K562 (cell line): ENCODE results near the gene RNF2. TPM values are rescaled to one million over a fixed set of nuclear protein-coding genes. Genes with fewer than 3 reads are reported as not detected.

Experiments used
- ASH1L ChIP-seq: fragments of 450-650 bp; IDR thresholded peaks from 2 replicates; pipeline ENCODE4 v1.6.1; 2018; ENCODE audit warnings: borderline replicate concordance, mild to moderate bottlenecking, low read depth; ENCODE audit not compliant: partially characterized antibody
- PPARD ChIP-seq: fragments of 250-450 bp; sonication (Bioruptor Pico); IDR thresholded peaks from 2 replicates; pipeline ENCODE4 v1.8.0; 2022; ENCODE audit warnings: inconsistent platforms, mild to moderate bottlenecking, moderate library complexity
- RBBP5 ChIP-seq: fragments of 200-600 bp; sonication (generic); IDR thresholded peaks from 2 replicates; pipeline ENCODE4 v1.6.1; 2012; ENCODE audit warnings: borderline replicate concordance, mild to moderate bottlenecking, low read length, control low read depth, inconsistent platforms; ENCODE audit not compliant: insufficient read depth, poor library complexity, severe bottlenecking
- SRSF7 ChIP-seq: fragments of 200-400 bp; formaldehyde crosslinking; optimal IDR thresholded peaks from 2 replicates; pipeline ENCODE3; 2017; ENCODE audit warnings: mild to moderate bottlenecking, low read depth, low read length
- ZNF766 ChIP-seq: fragments of 200-800 bp; sonication (Bioruptor generic); conservative IDR thresholded peaks from 2 replicates; pipeline ENCODE4 v1.6.1; 2016; ENCODE audit warnings: missing genetic modification characterization, missing compliant biosample characterization
- polyA plus RNA-seq, 8 experiments: library from polyadenylated mRNA; depleted of rRNA in 4 of 8; stranded (reverse) in 5 of 8; unstranded in 3 of 8; fragments of >200 nt; fragmentation: Nextera tagmentation in 2 of 8; fragmentation: Illumina TruSeq in 1 of 8; extraction: Ambion mirVana in 2 of 8; extraction: Trizol in 1 of 8; gene quantifications; 2 replicates each; pipeline versions ENCODE4 v1.2.1 to v1.2.3, GENCODE V29; 2011 to 2014; ENCODE audit warnings: inconsistent platforms in 1 of 8, missing spikeins in 1 of 8
- total RNA-seq, 7 experiments: library from RNA; depleted of rRNA in 6 of 7; stranded (reverse); fragments of >200 nt in 6 of 7; fragmentation: Illumina TruSeq in 2 of 7; extraction: Trizol in 2 of 7; gene quantifications; 2 replicates each; pipeline versions ENCODE4 v1.2.1 to v1.2.3, GENCODE V29; 2011 to 2021; ENCODE audit warnings: low replicate concordance in 1 of 7
- TF ChIP-seq, protein P1 (sequence below): fragments of 250-450 bp; sonication (Bioruptor Pico); IDR thresholded peaks from 2 replicates; pipeline ENCODE4 v1.8.0; 2022; ENCODE audit warnings: inconsistent platforms
- TF ChIP-seq, protein P2 (sequence below): fragments of 450-650 bp; IDR thresholded peaks from 2 replicates; pipeline ENCODE4 v1.6.1; 2018; ENCODE audit not compliant: partially characterized antibody
- TF ChIP-seq, protein P3 (sequence below), 2 experiments: fragments of 450-650 bp; formaldehyde crosslinking in 1 of 2; IDR thresholded peaks; 2 replicates each; pipeline versions ENCODE4 v1.4.0 to v1.6.1; 2014 to 2020; ENCODE audit warnings: mild to moderate bottlenecking in 2 of 2, borderline replicate concordance in 1 of 2, low read depth in 1 of 2
- TF ChIP-seq, protein P4 (sequence below), 2 experiments: fragments of 450-650 bp; conservative IDR thresholded peaks; 2 replicates each; pipeline ENCODE4 v1.6.1; 2017; ENCODE audit warnings: mild to moderate bottlenecking in 2 of 2, moderate library complexity in 2 of 2

The RNF2 gene
- total and polyA plus RNA-seq, 9 of the 15 experiments (the other 6 are each of a cell fraction or from before 2014, with no cell fraction given): 7.1 to 66.5 (median 32.9) TPM

DNA sequence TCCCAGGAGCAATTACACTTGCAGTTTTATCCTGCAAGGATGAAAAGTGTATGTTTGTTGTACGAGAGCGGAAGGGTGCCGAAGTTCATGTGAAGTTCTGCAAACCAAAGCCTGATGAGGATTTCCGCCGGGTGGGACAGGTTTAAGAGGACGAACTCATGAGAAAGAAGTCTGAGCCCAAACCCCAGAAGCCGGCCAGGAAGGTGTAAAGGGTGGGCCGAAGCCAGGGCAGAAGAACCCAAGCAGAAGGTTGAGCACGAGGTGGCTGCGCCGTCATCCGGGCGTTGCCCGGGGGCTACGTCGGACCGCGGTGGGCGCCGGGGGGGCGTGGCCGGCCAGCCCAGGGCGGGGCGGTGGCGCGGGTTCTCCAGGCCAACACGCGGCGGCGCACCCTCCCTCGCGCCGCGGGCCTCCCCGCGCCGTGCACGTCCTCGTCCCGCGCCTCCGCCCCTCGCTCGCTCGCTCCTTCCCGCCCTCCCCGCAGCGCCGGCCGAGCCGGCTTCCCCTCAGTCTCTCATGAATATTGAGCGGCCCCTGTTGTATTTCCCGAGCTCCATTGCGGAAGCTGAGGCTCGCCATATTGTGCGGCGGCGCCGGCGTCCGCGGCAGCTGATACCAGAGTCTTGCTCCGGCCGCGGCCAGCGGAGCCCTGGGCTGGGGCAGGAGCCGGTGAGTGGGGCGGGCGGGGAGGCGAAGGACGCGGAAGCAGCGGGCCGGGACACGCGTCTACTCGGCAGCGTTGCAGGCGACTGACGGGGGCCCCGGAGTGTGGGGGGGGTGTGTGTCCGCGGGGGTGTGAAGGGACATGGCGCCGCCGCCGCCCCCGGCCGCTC is at the start of gene RNF2 (continued):
- TF ChIP-seq ZNF766 (peak; percentile 64; the same call in 1 of the 2 replicates), SRSF7 (peak; percentile 64), ASH1L (no peak), RBBP5 (peak; percentile 87), PPARD (CRISPR knock-in tag) (no peak)
- TF ChIP-seq, protein P1, sequence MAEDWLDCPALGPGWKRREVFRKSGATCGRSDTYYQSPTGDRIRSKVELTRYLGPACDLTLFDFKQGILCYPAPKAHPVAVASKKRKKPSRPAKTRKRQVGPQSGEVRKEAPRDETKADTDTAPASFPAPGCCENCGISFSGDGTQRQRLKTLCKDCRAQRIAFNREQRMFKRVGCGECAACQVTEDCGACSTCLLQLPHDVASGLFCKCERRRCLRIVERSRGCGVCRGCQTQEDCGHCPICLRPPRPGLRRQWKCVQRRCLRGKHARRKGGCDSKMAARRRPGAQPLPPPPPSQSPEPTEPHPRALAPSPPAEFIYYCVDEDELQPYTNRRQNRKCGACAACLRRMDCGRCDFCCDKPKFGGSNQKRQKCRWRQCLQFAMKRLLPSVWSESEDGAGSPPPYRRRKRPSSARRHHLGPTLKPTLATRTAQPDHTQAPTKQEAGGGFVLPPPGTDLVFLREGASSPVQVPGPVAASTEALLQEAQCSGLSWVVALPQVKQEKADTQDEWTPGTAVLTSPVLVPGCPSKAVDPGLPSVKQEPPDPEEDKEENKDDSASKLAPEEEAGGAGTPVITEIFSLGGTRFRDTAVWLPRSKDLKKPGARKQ (CRISPR knock-in tag): no peak
- TF ChIP-seq, protein P2, sequence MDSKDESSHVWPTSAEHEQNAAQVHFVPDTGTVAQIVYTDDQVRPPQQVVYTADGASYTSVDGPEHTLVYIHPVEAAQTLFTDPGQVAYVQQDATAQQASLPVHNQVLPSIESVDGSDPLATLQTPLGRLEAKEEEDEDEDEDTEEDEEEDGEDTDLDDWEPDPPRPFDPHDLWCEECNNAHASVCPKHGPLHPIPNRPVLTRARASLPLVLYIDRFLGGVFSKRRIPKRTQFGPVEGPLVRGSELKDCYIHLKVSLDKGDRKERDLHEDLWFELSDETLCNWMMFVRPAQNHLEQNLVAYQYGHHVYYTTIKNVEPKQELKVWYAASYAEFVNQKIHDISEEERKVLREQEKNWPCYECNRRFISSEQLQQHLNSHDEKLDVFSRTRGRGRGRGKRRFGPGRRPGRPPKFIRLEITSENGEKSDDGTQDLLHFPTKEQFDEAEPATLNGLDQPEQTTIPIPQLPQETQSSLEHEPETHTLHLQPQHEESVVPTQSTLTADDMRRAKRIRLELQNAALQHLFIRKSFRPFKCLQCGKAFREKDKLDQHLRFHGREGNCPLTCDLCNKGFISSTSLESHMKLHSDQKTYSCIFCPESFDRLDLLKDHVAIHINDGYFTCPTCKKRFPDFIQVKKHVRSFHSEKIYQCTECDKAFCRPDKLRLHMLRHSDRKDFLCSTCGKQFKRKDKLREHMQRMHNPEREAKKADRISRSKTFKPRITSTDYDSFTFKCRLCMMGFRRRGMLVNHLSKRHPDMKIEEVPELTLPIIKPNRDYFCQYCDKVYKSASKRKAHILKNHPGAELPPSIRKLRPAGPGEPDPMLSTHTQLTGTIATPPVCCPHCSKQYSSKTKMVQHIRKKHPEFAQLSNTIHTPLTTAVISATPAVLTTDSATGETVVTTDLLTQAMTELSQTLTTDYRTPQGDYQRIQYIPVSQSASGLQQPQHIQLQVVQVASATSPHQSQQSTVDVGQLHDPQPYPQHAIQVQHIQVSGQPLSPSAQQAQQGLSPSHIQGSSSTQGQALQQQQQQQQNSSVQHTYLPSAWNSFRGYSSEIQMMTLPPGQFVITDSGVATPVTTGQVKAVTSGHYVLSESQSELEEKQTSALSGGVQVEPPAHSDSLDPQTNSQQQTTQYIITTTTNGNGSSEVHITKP: no peak
- TF ChIP-seq, protein P3, sequence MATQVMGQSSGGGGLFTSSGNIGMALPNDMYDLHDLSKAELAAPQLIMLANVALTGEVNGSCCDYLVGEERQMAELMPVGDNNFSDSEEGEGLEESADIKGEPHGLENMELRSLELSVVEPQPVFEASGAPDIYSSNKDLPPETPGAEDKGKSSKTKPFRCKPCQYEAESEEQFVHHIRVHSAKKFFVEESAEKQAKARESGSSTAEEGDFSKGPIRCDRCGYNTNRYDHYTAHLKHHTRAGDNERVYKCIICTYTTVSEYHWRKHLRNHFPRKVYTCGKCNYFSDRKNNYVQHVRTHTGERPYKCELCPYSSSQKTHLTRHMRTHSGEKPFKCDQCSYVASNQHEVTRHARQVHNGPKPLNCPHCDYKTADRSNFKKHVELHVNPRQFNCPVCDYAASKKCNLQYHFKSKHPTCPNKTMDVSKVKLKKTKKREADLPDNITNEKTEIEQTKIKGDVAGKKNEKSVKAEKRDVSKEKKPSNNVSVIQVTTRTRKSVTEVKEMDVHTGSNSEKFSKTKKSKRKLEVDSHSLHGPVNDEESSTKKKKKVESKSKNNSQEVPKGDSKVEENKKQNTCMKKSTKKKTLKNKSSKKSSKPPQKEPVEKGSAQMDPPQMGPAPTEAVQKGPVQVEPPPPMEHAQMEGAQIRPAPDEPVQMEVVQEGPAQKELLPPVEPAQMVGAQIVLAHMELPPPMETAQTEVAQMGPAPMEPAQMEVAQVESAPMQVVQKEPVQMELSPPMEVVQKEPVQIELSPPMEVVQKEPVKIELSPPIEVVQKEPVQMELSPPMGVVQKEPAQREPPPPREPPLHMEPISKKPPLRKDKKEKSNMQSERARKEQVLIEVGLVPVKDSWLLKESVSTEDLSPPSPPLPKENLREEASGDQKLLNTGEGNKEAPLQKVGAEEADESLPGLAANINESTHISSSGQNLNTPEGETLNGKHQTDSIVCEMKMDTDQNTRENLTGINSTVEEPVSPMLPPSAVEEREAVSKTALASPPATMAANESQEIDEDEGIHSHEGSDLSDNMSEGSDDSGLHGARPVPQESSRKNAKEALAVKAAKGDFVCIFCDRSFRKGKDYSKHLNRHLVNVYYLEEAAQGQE (IDR thresholded peaks at IDR 0.05; ENCODE audit: borderline replicate concordance): peak; percentile 32; the same call in 1 of the 2 replicates
- TF ChIP-seq, protein P3 (CRISPR knock-in tag; IDR thresholded peaks at IDR 0.05; ENCODE audit: low read depth): no peak
- TF ChIP-seq, protein P4, sequence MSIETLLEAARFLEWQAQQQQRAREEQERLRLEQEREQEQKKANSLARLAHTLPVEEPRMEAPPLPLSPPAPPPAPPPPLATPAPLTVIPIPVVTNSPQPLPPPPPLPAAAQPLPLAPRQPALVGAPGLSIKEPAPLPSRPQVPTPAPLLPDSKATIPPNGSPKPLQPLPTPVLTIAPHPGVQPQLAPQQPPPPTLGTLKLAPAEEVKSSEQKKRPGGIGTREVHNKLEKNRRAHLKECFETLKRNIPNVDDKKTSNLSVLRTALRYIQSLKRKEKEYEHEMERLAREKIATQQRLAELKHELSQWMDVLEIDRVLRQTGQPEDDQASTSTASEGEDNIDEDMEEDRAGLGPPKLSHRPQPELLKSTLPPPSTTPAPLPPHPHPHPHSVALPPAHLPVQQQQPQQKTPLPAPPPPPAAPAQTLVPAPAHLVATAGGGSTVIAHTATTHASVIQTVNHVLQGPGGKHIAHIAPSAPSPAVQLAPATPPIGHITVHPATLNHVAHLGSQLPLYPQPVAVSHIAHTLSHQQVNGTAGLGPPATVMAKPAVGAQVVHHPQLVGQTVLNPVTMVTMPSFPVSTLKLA (conservative IDR thresholded peaks at IDR 0.05): peak in 1 of 2 experiments; percentile 68; a peak in 2 of 4 replicates
